HepG2 (cell line): ENCODE data around the gene HMMR. TPM values are rescaled to one million over a fixed set of nuclear protein-coding genes. Genes with fewer than 3 reads are reported as not detected.
A peak's percentile ranks its signal among the peaks of the same experiment; 100 is the strongest.

Source experiments
- BRCA1 ChIP-seq: sonication (generic); formaldehyde crosslinking; IDR thresholded peaks from 2 replicates; pipeline ENCODE4 v1.4.0; 2020; ENCODE audit warnings: missing genetic modification reagents
- HES4 ChIP-seq: sonication (generic); formaldehyde crosslinking; IDR thresholded peaks from 2 replicates; pipeline ENCODE4 v1.9.0; 2021; ENCODE audit warnings: mild to moderate bottlenecking, missing genetic modification reagents, borderline replicate concordance
- JUND ChIP-seq: sonication (generic); formaldehyde crosslinking; IDR thresholded peaks from 2 replicates; pipeline ENCODE4 v1.8.0; 2022; ENCODE audit warnings: mild to moderate bottlenecking, missing genetic modification reagents
- KLF12 ChIP-seq: sonication (generic); formaldehyde crosslinking; IDR thresholded peaks from 2 replicates; pipeline ENCODE4 v1.4.0; 2020; ENCODE audit warnings: missing genetic modification reagents, borderline replicate concordance
- SNRNP70 ChIP-seq: fragments of 200-400 bp; formaldehyde crosslinking; IDR thresholded peaks from 2 replicates; pipeline ENCODE4 v1.6.1; 2017; ENCODE audit warnings: mild to moderate bottlenecking, low read depth, low read length, moderate library complexity
- ZFP37 ChIP-seq: sonication (generic); formaldehyde crosslinking; IDR thresholded peaks from 2 replicates; pipeline ENCODE4 v1.4.0; 2020; ENCODE audit warnings: missing genetic modification reagents, borderline replicate concordance
- ZNF891 ChIP-seq: sonication (generic); formaldehyde crosslinking; IDR thresholded peaks from 2 replicates; pipeline ENCODE4 v1.5.0; 2020; ENCODE audit warnings: mild to moderate bottlenecking, missing genetic modification reagents
- polyA plus RNA-seq, 8 experiments: library from polyadenylated mRNA; depleted of rRNA in 3 of 8; stranded (reverse) in 7 of 8; unstranded in 1 of 8; fragments of >200 nt; fragmentation: Illumina TruSeq in 4 of 8; extraction: Trizol in 4 of 8; gene quantifications; 2 replicates each; pipeline versions ENCODE4 v1.2.1 to v1.2.3, GENCODE V29; 2011 to 2016; ENCODE audit warnings: low read depth in 4 of 8, missing spikeins in 1 of 8, mixed read lengths in 1 of 8; ENCODE audit not compliant: insufficient read depth in 1 of 8
- total RNA-seq, 5 experiments: library from RNA; depleted of rRNA; stranded (reverse); fragments of >200 nt; fragmentation: Illumina TruSeq; extraction: Trizol; gene quantifications; 2 replicates each; pipeline ENCODE4 v1.2.3, GENCODE V29; 2016; ENCODE audit warnings: low read depth in 1 of 5
- TF ChIP-seq, protein P1 (sequence below): sonication (generic); formaldehyde crosslinking; conservative IDR thresholded peaks from 2 replicates; pipeline ENCODE4 v1.4.0; 2020; ENCODE audit warnings: mild to moderate bottlenecking, missing genetic modification reagents, moderate library complexity
- TF ChIP-seq, protein P2 (sequence below): sonication (generic); formaldehyde crosslinking; IDR thresholded peaks from 2 replicates; pipeline ENCODE4 v1.5.0; 2020; ENCODE audit warnings: mild to moderate bottlenecking, missing genetic modification reagents, borderline replicate concordance
- TF ChIP-seq, protein P3 (sequence below): sonication (generic); formaldehyde crosslinking; IDR thresholded peaks from 2 replicates; pipeline ENCODE4 v1.8.0; 2022; ENCODE audit warnings: mild to moderate bottlenecking, missing genetic modification reagents, moderate library complexity
- TF ChIP-seq, protein P4 (sequence below): fragments of 450-650 bp; IDR thresholded peaks from 2 replicates; pipeline ENCODE4 v1.6.1; 2017

Gene HMMR
- total and polyA plus RNA-seq, 2 of the 13 experiments (the other 11 are each of a cell fraction or from before 2014, with no cell fraction given): 8.5 to 48.3 TPM

DNA sequence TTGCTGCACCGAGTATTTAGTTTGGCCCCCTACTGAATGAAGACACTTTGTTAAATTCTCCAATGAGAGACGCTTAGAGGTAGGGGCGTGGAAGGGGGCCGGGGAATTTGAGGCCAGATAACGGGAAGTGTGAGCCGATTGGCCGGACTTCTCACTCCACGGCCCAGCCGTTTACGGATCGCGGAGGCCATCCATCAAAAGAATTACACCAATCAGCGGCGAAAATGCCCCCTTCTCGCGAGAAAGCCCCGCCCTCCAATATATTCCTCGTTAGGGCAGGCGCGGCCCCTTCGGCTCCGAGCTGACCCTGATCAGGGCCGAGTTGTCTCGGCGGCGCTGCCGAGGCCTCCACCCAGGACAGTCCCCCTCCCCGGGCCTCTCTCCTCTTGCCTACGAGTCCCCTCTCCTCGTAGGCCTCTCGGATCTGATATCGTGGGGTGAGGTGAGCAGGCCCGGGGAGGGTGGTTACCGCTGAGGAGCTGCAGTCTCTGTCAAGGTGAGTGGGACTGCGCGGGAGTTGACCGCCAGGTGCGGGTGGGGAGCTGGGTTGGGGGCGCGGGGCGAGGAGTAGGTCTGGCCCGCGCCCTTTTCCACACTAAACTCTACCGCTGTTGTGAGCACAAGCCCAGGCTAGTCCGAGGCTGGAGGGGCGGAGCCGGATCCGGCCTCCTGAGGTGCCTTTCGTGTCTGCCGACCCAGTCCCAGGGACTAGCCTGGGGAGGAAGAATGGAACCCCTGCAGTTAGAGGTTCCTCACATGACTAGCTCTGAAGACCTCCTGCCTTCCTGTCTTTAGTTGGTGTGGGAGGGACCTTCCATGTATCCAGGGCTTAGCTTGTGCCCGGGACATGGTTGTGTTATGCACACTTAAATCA lies 22.9 kb upstream of the HMMR start, which contains the start of gene CCNG1 (continued):
- TF ChIP-seq, protein P1, sequence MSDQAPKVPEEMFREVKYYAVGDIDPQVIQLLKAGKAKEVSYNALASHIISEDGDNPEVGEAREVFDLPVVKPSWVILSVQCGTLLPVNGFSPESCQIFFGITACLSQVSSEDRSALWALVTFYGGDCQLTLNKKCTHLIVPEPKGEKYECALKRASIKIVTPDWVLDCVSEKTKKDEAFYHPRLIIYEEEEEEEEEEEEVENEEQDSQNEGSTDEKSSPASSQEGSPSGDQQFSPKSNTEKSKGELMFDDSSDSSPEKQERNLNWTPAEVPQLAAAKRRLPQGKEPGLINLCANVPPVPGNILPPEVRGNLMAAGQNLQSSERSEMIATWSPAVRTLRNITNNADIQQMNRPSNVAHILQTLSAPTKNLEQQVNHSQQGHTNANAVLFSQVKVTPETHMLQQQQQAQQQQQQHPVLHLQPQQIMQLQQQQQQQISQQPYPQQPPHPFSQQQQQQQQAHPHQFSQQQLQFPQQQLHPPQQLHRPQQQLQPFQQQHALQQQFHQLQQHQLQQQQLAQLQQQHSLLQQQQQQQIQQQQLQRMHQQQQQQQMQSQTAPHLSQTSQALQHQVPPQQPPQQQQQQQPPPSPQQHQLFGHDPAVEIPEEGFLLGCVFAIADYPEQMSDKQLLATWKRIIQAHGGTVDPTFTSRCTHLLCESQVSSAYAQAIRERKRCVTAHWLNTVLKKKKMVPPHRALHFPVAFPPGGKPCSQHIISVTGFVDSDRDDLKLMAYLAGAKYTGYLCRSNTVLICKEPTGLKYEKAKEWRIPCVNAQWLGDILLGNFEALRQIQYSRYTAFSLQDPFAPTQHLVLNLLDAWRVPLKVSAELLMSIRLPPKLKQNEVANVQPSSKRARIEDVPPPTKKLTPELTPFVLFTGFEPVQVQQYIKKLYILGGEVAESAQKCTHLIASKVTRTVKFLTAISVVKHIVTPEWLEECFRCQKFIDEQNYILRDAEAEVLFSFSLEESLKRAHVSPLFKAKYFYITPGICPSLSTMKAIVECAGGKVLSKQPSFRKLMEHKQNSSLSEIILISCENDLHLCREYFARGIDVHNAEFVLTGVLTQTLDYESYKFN (CRISPR knock-in tag): peak; percentile 56
- TF ChIP-seq, protein P2, sequence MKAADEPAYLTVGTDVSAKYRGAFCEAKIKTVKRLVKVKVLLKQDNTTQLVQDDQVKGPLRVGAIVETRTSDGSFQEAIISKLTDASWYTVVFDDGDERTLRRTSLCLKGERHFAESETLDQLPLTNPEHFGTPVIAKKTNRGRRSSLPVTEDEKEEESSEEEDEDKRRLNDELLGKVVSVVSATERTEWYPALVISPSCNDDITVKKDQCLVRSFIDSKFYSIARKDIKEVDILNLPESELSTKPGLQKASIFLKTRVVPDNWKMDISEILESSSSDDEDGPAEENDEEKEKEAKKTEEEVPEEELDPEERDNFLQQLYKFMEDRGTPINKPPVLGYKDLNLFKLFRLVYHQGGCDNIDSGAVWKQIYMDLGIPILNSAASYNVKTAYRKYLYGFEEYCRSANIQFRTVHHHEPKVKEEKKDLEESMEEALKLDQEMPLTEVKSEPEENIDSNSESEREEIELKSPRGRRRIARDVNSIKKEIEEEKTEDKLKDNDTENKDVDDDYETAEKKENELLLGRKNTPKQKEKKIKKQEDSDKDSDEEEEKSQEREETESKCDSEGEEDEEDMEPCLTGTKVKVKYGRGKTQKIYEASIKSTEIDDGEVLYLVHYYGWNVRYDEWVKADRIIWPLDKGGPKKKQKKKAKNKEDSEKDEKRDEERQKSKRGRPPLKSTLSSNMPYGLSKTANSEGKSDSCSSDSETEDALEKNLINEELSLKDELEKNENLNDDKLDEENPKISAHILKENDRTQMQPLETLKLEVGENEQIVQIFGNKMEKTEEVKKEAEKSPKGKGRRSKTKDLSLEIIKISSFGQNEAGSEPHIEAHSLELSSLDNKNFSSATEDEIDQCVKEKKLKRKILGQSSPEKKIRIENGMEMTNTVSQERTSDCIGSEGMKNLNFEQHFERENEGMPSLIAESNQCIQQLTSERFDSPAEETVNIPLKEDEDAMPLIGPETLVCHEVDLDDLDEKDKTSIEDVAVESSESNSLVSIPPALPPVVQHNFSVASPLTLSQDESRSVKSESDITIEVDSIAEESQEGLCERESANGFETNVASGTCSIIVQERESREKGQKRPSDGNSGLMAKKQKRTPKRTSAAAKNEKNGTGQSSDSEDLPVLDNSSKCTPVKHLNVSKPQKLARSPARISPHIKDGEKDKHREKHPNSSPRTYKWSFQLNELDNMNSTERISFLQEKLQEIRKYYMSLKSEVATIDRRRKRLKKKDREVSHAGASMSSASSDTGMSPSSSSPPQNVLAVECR: peak; percentile 81
- TF ChIP-seq SNRNP70 (no peak), BRCA1 (no peak), HES4 (CRISPR knock-in tag) (no peak), JUND (CRISPR knock-in tag) (no peak), ZFP37 (CRISPR knock-in tag) (no peak), ZNF891 (CRISPR knock-in tag) (peak; percentile 91), KLF12 (CRISPR knock-in tag) (0 out of 2 replicates have a peak, but pooled peaks have one; percentile 23)
- TF ChIP-seq, protein P3, sequence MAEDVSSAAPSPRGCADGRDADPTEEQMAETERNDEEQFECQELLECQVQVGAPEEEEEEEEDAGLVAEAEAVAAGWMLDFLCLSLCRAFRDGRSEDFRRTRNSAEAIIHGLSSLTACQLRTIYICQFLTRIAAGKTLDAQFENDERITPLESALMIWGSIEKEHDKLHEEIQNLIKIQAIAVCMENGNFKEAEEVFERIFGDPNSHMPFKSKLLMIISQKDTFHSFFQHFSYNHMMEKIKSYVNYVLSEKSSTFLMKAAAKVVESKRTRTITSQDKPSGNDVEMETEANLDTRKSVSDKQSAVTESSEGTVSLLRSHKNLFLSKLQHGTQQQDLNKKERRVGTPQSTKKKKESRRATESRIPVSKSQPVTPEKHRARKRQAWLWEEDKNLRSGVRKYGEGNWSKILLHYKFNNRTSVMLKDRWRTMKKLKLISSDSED: no peak
- TF ChIP-seq, protein P4, sequence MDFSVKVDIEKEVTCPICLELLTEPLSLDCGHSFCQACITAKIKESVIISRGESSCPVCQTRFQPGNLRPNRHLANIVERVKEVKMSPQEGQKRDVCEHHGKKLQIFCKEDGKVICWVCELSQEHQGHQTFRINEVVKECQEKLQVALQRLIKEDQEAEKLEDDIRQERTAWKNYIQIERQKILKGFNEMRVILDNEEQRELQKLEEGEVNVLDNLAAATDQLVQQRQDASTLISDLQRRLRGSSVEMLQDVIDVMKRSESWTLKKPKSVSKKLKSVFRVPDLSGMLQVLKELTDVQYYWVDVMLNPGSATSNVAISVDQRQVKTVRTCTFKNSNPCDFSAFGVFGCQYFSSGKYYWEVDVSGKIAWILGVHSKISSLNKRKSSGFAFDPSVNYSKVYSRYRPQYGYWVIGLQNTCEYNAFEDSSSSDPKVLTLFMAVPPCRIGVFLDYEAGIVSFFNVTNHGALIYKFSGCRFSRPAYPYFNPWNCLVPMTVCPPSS: no peak
